GM18499 (cell line): Measurements from ENCODE around the gene CLDN9.
A peak's percentile ranks its signal among the peaks of the same experiment; 100 is the strongest.

ENCODE experiments used
- ATAC-seq: cut with Tn5 transposase; IDR thresholded peaks from one replicate; pipeline ENCODE4 v1.9.1; 2021; ENCODE audit warnings: moderate number of reproducible peaks; ENCODE audit not compliant: insufficient read depth, unreplicated experiment

Gene CLDN9

GRCh38 chr16:2991566-2992261, 21.0 kb upstream of the CLDN9 start:
- no peak for ATAC-seq

GRCh38 chr16:2992383-2993081, 20.2 kb upstream of the CLDN9 start:
- no peak for ATAC-seq

- no peak for ATAC-seq
Measured at GRCh38 chr16:2996298-2996697, 16.4 kb upstream of the CLDN9 start.

- no peak for ATAC-seq
Measured at GRCh38 chr16:2999929-3000328, 12.8 kb upstream of the CLDN9 start.

- ATAC-seq: no peak
Measured at GRCh38 chr16:3000540-3000939, 12.2 kb upstream of the CLDN9 start.

GRCh38 chr16:3001316-3001715, 11.4 kb upstream of the CLDN9 start:
- ATAC-seq: no peak

- ATAC-seq: peak; percentile 85
Measured at GRCh38 chr16:3003582-3004270, 9.0 kb upstream of the CLDN9 start.

GRCh38 chr16:3004319-3004718, 8.4 kb upstream of the CLDN9 start:
- no peak for ATAC-seq

GRCh38 chr16:3004781-3005284, 7.9 kb upstream of the CLDN9 start:
- ATAC-seq: no peak

- no peak for ATAC-seq
Measured at GRCh38 chr16:3007059-3007956, 5.4 kb upstream of the CLDN9 start.

GRCh38 chr16:3007957-3008689, 4.6 kb upstream of the CLDN9 start:
- ATAC-seq: no peak

GRCh38 chr16:3008690-3009037, 4.1 kb upstream of the CLDN9 start:
- no peak for ATAC-seq

- no peak for ATAC-seq
Measured at GRCh38 chr16:3009568-3010390, 2.9 kb upstream of the CLDN9 start.

- no peak for ATAC-seq
Measured at GRCh38 chr16:3010510-3010909, 2.2 kb upstream of the CLDN9 start.

- ATAC-seq: no peak
Measured at GRCh38 chr16:3012246-3012645, 477 bp upstream of the CLDN9 start.

GRCh38 chr16:3013491-3013951, 798 bp downstream of the CLDN9 start:
- no peak for ATAC-seq

GRCh38 chr16:3013998-3014690, 1.4 kb downstream of the CLDN9 start:
- ATAC-seq: no peak

- ATAC-seq: no peak
Measured at GRCh38 chr16:3014971-3015370, 2.2 kb downstream of the CLDN9 start.
